CD4-positive, CD25-positive, alpha-beta regulatory T cell (primary cell): ENCODE data around the gene ABCC3. TPM values are rescaled to one million over a fixed set of nuclear protein-coding genes. Genes with fewer than 3 reads are reported as not detected.
"Not testable (repeated sequence)": the region's sequence is repeated elsewhere in the genome, so short reads cannot be mapped to it uniquely, and the experiment has no call there.

Experiments used
- ATAC-seq, 2 donors: fragments of 150-1000 bp; cut with Tn5 transposase; one replicate each; pipeline ENCODE4 v1.10.0; 2021; ENCODE audit warnings: low read depth in 2 of 2, moderate number of reproducible peaks in 2 of 2, moderate library complexity in 1 of 2
- DNase-seq, 3 donors: peaks; one replicate each; pipeline versions ENCODE4 v3.0.0 to v3.0.0-alpha.2; 2012 to 2022; ENCODE audit warnings: mixed read lengths in 1 of 3
- H3K27ac ChIP-seq: one replicate; pipeline ENCODE4 v1.7.0; 2013; ENCODE audit warnings: mild to moderate bottlenecking, low read length; ENCODE audit not compliant: insufficient read depth, poor library complexity, severe bottlenecking
- H3K27me3 ChIP-seq: one replicate; pipeline ENCODE4 v1.7.0; 2013; ENCODE audit warnings: low read length; ENCODE audit not compliant: control insufficient read depth, insufficient read depth
- H3K36me3 ChIP-seq: one replicate; pipeline ENCODE4 v1.7.0; 2013; ENCODE audit warnings: mild to moderate bottlenecking, low read length, moderate library complexity; ENCODE audit not compliant: control insufficient read depth, insufficient read depth
- H3K4me1 ChIP-seq: 2 replicates; pipeline ENCODE4 v1.7.0; 2013; ENCODE audit warnings: mild to moderate bottlenecking, low read length; ENCODE audit not compliant: insufficient read depth, control insufficient read depth, poor library complexity, severe bottlenecking
- H3K4me3 ChIP-seq: one replicate; pipeline ENCODE4 v1.7.0; 2013; ENCODE audit warnings: low read depth, mild to moderate bottlenecking, low read length, moderate library complexity
- H3K9me3 ChIP-seq, 2 experiments: 1 replicate in 1 of 2; 2 replicates in 1 of 2; pipeline ENCODE4 v1.7.0; 2013; ENCODE audit warnings: low read length in 2 of 2, mild to moderate bottlenecking in 1 of 2, moderate library complexity in 1 of 2; ENCODE audit not compliant: control insufficient read depth in 2 of 2
- H3K27ac Mint-ChIP-seq, 3 donors: one replicate each; pipeline ENCODE4 v1.8.0; 2020 to 2022; ENCODE audit warnings: mild to moderate bottlenecking in 3 of 3, mixed read lengths in 3 of 3, moderate library complexity in 2 of 3
- H3K27me3 Mint-ChIP-seq: one replicate; pipeline ENCODE4 v1.8.0; 2022; ENCODE audit warnings: mild to moderate bottlenecking, mixed read lengths
- H3K36me3 Mint-ChIP-seq: one replicate; pipeline ENCODE4 v1.8.0; 2020; ENCODE audit warnings: mixed read lengths
- H3K4me1 Mint-ChIP-seq, 4 donors: one replicate each; pipeline ENCODE4 v1.8.0; 2020 to 2022; ENCODE audit warnings: mixed read lengths in 4 of 4, mild to moderate bottlenecking in 1 of 4
- H3K4me3 Mint-ChIP-seq, 4 donors: one replicate each; pipeline ENCODE4 v1.8.0; 2020 to 2022; ENCODE audit warnings: mild to moderate bottlenecking in 4 of 4, mixed read lengths in 4 of 4, moderate library complexity in 3 of 4
- H3K9me3 Mint-ChIP-seq, 7 donors: one replicate each; pipeline ENCODE4 v1.8.0; 2020 to 2022; ENCODE audit warnings: mixed read lengths in 7 of 7, mild to moderate bottlenecking in 3 of 7, moderate library complexity in 2 of 7
- polyA plus RNA-seq, 4 donors: library from polyadenylated mRNA; unstranded; fragments of 300-500 nt; fragmentation: Illumina TruSeq; gene quantifications; one replicate each; pipeline ENCODE4 v1.2.3, GENCODE V29; 2021
- total RNA-seq: library from RNA; stranded (reverse); gene quantifications from one replicate; pipeline ENCODE4 v1.2.3, GENCODE V29; 2022

Gene ABCC3
- total and polyA plus RNA-seq, 5 donors from 2014 or later, result 0.02 to 3.3 TPM; not detected in 3

- no peaks in the 10 kb centered on the region for H3K36me3 ChIP-seq
- DNase-seq (peak; percentile 12 to 68 (median 45)), ATAC-seq (no peak)
- H3K4me1 ChIP-seq, result peaks cover 57% of the 10 kb centered on the region
- no peaks in the 10 kb centered on the region for H3K27me3 Mint-ChIP-seq
- peak overlapping the region; percentile 28 to 99 (median 87) for H3K27ac Mint-ChIP-seq
- peaks cover 0 to 2% (median 0%) of the 10 kb centered on the region in 7 donors for H3K9me3 Mint-ChIP-seq
- no peaks in the 10 kb centered on the region for H3K36me3 Mint-ChIP-seq
- H3K9me3 ChIP-seq, result no peaks in the 10 kb centered on the region
- peak overlapping the region; percentile 98 for H3K4me3 ChIP-seq
- H3K4me1 Mint-ChIP-seq, result peaks cover 12 to 58% (median 30%) of the 10 kb centered on the region in 4 donors
- peak overlapping the region; percentile 96 for H3K27ac ChIP-seq
- H3K4me3 Mint-ChIP-seq, result peak overlapping the region; percentile 87 to 98 (median 94)
- H3K27me3 ChIP-seq, result no peaks in the 10 kb centered on the region
These were observed 86.7 kb downstream of the ABCC3 start for GRCh38 chr17:50721194-50722010.

- ATAC-seq (no peak), DNase-seq (no peak)
- Mint-ChIP-seq H3K27me3 (no peaks in the 10 kb centered on the region), H3K4me1 (peaks cover 21 to 70% (median 38%) of the 10 kb centered on the region in 4 donors), H3K4me3 (peak overlapping the region; percentile 28 to 91 (median 64)), H3K36me3 (peaks cover 5% of the 10 kb centered on the region), H3K27ac (peak overlapping the region in 2 of 3 donors; percentile 4 to 20), H3K9me3 (peaks cover 0 to 2% (median 0%) of the 10 kb centered on the region in 7 donors)
- Histone ChIP-seq H3K4me3 (peak overlapping the region; percentile 45), H3K4me1 (peaks cover 69% of the 10 kb centered on the region), H3K36me3 (no peaks in the 10 kb centered on the region), H3K27me3 (no peaks in the 10 kb centered on the region), H3K27ac (no peak overlapping the region), H3K9me3 (no peaks in the 10 kb centered on the region)
These were observed 88.1 kb downstream of the ABCC3 start for GRCh38 chr17:50722746-50723145.

- H3K9me3 Mint-ChIP-seq, DNase-seq, H3K27me3 Mint-ChIP-seq, H3K36me3 ChIP-seq, H3K9me3 ChIP-seq, H3K27me3 ChIP-seq, H3K36me3 Mint-ChIP-seq, H3K27ac Mint-ChIP-seq, H3K27ac ChIP-seq, ATAC-seq: not testable (repeated sequence)
- H3K4me3 ChIP-seq, result peak overlapping the region; percentile 1
- Mint-ChIP-seq H3K4me3 (peak overlapping the region in 2 of 4 donors; percentile 21 to 22), H3K4me1 (peaks cover 24 to 84% (median 50%) of the 10 kb centered on the region in 4 donors)
- H3K4me1 ChIP-seq, result peaks cover 78% of the 10 kb centered on the region
These were observed 89.9 kb downstream of the ABCC3 start for GRCh38 chr17:50724622-50725021.

GRCh38 chr17:50725769-50726655 is 91.3 kb downstream of the ABCC3 start:
- peaks cover 24 to 89% (median 50%) of the 10 kb centered on the region in 4 donors for H3K4me1 Mint-ChIP-seq
- H3K4me3 Mint-ChIP-seq, result peak overlapping the region; percentile 48 to 58 (median 54)
- no peak overlapping the region for H3K27ac Mint-ChIP-seq
- H3K27me3 ChIP-seq, result no peaks in the 10 kb centered on the region
- H3K4me3 ChIP-seq, result peak overlapping the region; percentile 34
- ATAC-seq (no peak), DNase-seq (no peak)
- no peaks in the 10 kb centered on the region for H3K36me3 ChIP-seq
- peaks cover 5% of the 10 kb centered on the region for H3K36me3 Mint-ChIP-seq
- H3K27ac ChIP-seq, result no peak overlapping the region
- peaks cover 69% of the 10 kb centered on the region for H3K4me1 ChIP-seq
- no peaks in the 10 kb centered on the region for H3K27me3 Mint-ChIP-seq
- H3K9me3 ChIP-seq, result no peaks in the 10 kb centered on the region
- no peaks in the 10 kb centered on the region for H3K9me3 Mint-ChIP-seq

GRCh38 chr17:50728112-50728429 is 93.4 kb downstream of the ABCC3 start:
- Histone ChIP-seq H3K27ac (no peak overlapping the region), H3K36me3 (peaks cover 2% of the 10 kb centered on the region), H3K27me3 (no peaks in the 10 kb centered on the region), H3K4me1 (peaks cover 68% of the 10 kb centered on the region), H3K4me3 (no peak overlapping the region), H3K9me3 (no peaks in the 10 kb centered on the region)
- peak overlapping the region in 1 of 3 donors; percentile 13 for H3K27ac Mint-ChIP-seq
- no peak for DNase-seq
- H3K27me3 Mint-ChIP-seq, result no peaks in the 10 kb centered on the region
- H3K9me3 Mint-ChIP-seq, result no peaks in the 10 kb centered on the region
- peak overlapping the region in 2 of 4 donors; percentile 4 to 59 for H3K4me3 Mint-ChIP-seq
- peaks cover 5% of the 10 kb centered on the region for H3K36me3 Mint-ChIP-seq
- H3K4me1 Mint-ChIP-seq, result peaks cover 23 to 89% (median 49%) of the 10 kb centered on the region in 4 donors
- no peak for ATAC-seq

GRCh38 chr17:50728881-50729765 is 94.4 kb downstream of the ABCC3 start:
- ATAC-seq (no peak), DNase-seq (no peak)
- Histone ChIP-seq H3K4me3 (peak overlapping the region; percentile 2), H3K27ac (peak overlapping the region; percentile 33), H3K9me3 (no peaks in the 10 kb centered on the region), H3K27me3 (no peaks in the 10 kb centered on the region), H3K4me1 (peaks cover 58% of the 10 kb centered on the region), H3K36me3 (peaks cover 2% of the 10 kb centered on the region)
- peak overlapping the region in 2 of 4 donors; percentile 19 to 43 for H3K4me3 Mint-ChIP-seq
- H3K36me3 Mint-ChIP-seq, result peaks cover 5% of the 10 kb centered on the region
- H3K9me3 Mint-ChIP-seq, result no peaks in the 10 kb centered on the region
- peak overlapping the region in 1 of 3 donors; percentile 65 for H3K27ac Mint-ChIP-seq
- H3K27me3 Mint-ChIP-seq, result no peaks in the 10 kb centered on the region
- H3K4me1 Mint-ChIP-seq, result peaks cover 27 to 83% (median 44%) of the 10 kb centered on the region in 4 donors
